Activated naive CD4-positive, alpha-beta T cell treated with Interleukin-2 at 50 U/mL for 16 hours (primary cell): Measurements from ENCODE around the gene EDRF1.

Experiments used
- DNase-seq: peaks from one replicate; pipeline ENCODE4 v3.0.0-alpha.2; 2020

The EDRF1 gene

GRCh38 chr10:125768219-125768855, 48.8 kb downstream of the EDRF1 start:
- no peak for DNase-seq

- DNase-seq: no peak
These were observed 49.7 kb downstream of the EDRF1 start for GRCh38 chr10:125769175-125769574.

DNA sequence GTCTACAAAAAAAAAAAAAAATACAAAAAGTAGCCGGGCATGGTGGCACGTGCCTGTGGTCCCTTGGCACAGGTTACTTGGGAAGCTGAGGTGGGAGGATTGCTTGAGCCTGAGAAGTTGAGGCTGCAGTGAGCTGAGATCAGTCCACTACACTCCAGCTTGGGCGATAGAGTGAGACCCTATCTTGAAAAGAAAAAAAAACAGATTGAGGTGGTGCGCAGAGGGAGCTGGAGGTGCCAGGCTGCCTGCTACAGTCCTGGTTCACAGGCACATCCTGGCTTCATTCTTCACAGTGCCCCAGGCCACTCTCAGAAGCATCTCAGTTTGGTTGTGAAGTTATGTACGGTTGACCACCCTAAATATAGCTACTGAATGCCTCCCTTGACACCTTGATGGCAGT, 51.3 kb downstream of the EDRF1 start:
- DNase-seq: no peak

DNA sequence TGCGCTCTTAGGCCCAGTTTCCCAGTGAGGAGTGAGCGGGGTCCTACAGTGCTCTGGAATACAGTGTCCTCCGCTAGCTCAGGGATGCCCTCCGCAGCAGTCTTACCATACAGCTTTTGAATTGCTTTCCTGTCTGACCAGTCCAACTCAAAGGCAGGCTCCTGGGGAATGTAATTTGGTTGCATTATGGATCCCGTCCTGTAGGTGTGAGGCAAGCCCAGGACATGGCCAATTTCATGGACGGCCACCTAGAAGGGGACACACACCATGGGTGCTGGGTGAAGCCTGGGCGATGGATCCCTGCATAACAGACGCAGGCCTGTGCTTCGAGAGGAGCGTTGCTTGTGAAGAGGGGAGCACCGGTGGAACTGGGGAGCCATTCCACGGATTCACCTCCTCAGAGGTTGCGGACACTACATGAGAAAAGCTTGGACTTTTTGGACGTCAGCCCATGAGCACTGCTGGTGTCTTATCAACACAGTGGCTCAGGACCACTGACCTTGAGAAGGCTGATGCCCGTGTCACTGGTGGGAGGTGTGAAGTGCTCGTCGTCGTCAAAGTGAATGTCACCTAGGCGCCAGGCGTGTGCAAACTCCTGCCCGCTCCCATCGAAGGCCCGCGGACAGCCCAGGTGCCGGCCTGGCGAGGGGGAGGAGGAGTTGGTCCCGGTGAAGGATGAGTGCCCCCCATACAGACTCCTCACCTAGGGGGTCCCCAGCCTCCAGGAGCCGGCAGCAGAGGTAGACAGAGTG, 52.8 kb downstream of the EDRF1 start:
- no peak for DNase-seq

DNA sequence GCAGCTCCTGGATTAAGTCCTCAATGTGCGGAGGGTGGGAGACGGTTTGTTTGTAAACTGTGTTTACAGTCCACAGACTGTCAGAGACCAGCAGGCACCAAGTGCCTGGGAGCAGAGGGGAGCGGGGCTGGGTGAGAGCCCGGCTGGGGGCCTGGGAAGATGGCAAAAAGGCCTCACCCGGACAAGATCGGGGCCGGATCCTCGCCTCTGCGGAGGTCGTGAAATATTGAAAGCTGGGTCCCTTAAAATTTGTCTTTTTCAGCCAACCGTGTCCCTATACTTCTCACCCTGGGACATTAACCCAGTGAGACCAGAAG, 53.3 kb downstream of the EDRF1 start:
- no peak for DNase-seq

DNA sequence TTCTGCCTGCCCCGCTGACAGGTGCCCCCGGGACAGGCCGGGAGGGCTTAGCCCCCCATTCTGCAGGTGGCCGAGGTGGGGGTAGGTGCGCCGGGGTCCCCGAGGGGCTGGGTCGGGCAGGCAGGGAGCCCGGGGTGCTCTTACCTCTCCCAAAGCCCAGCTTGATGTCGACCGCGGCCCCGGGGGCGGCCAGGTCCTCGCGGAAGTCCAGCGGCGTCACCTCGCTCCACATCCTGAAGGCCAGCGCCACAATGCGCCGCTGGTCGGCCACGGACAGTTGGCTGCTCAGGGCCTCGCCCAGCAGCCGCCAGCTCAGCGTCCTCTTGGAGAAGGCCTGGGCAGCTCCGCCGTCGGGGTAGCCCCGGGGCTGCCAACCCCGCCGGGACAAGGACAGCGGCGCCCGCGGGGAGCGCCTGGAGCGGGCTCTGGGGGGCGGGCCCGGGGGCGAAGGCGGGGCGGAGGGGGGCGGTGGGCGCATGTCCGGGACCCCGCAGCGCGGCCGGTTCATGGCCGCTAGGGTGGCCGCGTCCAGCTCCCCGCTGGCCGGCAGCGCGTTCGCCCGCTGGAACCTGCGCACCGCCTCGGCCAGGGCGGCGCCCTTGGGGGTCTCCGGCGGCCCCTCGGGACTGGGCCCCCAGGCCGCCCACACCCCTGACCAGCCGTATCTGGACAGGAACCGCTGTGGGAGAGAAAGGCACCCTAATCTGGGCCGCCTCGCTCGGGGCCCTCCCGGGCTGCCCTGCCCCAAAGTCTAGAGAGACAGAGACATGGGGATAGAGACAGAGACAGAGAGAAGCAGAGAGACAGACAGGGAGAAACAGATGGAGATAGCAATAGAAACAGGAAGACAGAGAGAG, 54.4 kb downstream of the EDRF1 start:
- no peak for DNase-seq

- DNase-seq: no peak
These were observed 55.2 kb downstream of the EDRF1 start for GRCh38 chr10:125774581-125775191.

DNA sequence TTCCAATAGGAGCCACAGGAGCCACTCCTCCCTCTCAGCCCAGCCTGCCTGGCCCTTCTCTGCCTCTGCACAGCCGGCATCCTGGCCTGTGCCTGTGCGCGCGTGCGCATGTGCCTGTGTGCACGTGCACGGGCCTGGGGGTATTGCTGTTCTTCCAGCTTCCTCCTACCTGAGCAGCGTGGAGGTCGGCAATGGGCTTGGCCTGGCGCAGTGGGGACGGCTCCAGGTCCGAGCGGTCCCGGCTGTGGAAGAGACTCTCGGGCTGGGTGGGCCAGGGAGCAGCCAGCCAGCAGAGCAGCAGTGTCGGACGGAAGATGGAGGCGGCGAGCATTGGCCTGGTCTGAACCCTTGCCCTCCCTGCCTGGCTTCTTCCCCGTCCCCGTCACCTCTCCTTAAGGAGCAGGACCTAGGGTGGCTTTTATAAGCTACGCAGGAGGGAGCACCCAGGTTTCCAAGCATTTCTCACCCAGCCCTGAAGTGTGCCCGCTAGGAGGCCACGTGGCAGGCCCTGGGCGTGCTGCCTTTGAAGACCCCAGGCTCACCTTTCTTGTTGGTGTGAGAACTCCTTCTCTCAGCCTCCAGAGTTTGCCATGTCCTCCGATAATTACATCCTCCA, 56.1 kb downstream of the EDRF1 start, which contains the start of gene MMP21:
Gene MMP21, minus strand, starts transcription at position 331 of the 616 bp plus-strand sequence. Its CDS starts 0 bp downstream, at position 331.
- DNase-seq: no peak

GRCh38 chr10:125777806-125778205, 58.3 kb downstream of the EDRF1 start:
- no peak for DNase-seq

GRCh38 chr10:125778556-125778955, 59.0 kb downstream of the EDRF1 start:
- no peak for DNase-seq

DNA sequence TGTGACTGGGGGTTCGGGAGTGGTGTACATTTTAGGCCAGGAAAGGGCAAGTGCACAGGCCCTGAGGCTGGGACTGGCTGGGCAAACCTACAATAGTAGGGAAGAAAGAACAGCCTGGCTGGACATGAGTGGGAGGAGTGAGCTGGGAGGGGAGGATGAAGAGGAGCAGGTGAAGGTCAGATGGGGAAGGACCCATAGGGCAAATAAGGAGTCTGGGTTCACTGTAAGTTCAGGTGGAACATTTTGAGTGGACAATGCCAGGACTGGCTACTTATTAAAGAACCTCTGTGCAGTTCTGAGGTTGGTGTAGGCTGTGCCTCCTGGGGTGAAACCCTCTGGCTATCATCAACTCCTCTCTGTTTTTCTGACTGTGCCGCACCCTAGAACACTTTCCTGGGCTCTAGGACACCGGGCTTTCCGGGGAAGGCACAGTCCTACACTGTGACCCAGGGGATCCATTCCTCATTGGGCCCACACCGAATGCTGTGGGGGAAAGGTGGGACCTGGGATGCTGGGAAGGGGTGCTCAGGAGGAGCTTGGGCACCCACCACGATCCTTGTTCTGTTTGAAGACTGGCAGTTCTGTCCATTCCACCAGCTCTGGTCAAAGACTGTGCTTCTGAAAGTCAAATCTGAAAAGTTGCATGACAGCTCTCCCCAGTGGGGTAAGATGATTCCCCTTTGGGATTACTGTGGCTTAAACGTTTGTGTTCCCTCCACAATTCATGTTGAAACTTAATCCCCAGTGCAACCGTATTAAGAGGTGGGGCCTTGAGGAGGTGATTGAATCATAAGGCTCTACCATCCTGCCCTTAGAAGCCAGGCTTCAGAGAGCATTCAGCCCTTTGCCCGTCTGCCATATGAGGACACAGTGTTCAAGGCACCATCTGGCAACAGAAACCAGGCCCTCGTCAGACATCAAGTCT, 60.2 kb downstream of the EDRF1 start:
- DNase-seq: no peak

DNA sequence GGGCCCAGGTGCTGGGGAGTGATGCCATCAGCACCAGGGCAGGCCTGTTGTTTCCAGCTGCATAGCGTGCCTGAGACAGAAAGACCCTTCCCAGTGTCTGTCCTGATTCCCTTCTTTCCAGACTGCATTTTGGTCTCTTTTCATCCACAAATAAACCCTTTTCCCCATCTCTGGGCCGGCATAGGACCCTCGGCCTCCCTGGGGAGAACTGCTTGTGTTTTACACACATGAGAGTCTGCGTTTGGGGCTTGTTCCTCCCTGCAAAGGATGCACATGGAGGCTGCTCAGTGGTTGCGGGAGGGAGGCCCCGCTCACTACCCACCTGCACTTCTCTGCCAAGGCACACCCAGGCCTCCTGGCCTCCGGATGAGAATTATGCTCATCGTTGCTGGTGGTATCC, 61.9 kb downstream of the EDRF1 start:
- no peak for DNase-seq

DNA sequence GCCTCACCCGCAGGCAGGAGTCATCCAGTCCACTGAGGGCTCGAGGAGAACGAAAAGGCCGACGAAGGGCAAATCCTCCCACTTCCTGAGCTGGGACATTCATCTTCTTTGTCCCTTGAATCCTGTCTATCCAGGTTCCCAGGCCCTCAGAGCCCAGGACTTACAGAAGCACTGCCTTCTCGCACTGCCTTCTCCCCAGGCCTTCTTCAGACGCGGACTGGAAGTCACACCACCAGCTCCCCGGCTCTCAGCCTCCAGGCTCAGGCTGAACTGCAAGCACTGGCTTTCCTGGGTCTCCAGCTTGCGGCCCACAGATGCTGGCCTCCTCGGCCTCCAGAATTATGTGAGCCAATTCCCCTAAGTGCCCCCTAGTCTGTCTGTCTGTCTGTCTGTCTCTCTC, 62.5 kb downstream of the EDRF1 start:
- DNase-seq: no peak

DNA sequence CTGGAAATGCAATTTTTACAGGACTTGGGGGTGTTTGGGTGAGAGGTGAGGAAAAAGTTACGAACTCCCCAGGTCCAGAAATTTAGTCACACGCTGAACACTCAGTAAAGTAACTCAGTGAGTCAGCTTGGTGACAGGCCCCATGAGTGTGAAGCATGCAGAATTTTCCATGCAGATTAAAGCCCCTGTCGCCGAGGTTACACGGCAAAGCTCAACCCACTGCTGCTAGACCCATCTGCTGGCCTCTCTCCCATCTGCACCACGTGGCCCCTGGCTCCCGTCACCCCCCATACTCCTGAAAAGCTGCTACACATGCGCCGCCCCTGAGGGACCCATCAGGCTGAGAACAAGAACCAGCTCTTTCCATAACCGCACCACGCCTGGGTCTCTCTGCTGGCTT, 63.1 kb downstream of the EDRF1 start:
- no peak for DNase-seq

DNA sequence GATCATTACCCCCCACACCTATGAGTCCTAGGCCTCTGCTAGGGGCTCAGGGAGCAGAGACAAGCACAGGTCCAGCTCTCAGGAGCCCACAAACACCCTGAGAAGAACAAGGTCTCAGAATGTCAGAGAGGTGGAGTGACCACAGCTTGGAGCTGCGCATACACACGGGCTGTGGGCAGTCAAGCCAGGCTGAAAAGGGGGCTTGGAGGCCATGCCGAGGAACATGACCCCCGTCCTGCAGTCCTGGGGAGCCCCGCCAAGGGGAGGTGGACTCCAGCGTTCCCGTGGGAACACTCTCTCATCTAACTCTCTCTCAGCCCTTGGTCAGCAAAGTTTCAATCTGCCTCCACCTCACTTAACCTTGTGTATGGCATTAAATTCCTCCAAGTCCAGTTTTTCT, 63.9 kb downstream of the EDRF1 start:
- DNase-seq: no peak

GRCh38 chr10:125783957-125784356, 64.4 kb downstream of the EDRF1 start:
- DNase-seq: no peak

DNA sequence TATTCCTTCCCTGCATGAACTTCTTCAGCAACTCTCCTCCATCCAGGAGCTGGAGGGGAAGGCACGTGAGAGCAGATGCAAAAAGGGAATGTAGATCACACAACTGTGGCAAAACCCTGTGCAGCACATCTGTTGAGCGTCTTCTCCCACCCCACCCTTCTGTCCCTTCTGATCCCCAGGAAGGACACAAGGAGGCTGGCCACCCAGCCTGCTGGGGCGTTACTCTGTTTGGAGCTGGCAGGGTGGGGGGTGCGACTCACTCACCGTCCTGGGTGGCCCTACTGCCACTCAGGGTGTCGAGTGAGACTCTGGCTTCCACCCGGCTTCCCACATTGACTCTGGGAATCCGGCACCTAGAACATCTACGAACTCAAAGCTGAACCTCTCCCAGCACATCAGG, 66.3 kb downstream of the EDRF1 start:
- no peak for DNase-seq

DNA sequence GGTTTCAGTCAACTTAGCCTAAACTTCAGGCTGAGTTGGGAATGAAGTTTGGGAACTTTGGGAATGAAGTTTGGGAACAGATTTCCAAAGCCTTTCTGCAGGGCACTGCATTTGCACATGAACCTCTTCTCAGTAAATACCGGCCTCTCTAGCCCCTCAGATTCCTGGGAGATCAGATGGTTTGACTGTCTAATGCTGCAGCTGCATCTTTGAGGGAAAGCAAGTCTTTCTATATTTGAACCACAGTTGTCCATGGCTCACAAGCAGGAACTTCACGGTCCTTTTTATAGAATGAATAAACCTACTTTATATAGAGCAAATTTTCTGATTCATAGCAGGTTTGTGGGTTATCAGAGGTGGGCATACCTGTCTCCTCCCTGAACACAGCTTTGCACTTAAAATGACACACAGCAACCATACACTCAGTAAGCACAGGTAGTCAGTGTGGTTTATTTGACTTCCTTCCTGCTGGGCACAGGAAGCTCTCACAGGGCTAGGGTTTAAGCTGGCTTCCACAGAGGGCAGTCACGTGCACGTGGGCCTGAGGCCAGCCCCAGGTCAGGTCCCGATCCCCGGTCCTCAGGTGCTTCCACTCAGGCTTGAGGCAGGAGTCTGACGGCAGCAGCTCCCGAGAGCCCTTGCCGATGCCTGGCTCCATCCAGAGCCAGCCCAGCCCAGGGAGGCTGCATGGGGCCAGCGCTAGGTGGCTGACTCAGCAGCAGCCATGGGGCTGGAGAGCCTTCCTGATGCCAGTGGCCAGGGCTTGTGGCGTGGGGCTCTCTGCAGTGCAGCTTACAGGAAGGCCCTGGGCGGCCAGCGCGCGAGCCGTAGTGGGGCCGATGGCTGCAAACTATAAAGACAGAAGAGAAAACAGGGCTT, 68.9 kb downstream of the EDRF1 start:
- no peak for DNase-seq

DNA sequence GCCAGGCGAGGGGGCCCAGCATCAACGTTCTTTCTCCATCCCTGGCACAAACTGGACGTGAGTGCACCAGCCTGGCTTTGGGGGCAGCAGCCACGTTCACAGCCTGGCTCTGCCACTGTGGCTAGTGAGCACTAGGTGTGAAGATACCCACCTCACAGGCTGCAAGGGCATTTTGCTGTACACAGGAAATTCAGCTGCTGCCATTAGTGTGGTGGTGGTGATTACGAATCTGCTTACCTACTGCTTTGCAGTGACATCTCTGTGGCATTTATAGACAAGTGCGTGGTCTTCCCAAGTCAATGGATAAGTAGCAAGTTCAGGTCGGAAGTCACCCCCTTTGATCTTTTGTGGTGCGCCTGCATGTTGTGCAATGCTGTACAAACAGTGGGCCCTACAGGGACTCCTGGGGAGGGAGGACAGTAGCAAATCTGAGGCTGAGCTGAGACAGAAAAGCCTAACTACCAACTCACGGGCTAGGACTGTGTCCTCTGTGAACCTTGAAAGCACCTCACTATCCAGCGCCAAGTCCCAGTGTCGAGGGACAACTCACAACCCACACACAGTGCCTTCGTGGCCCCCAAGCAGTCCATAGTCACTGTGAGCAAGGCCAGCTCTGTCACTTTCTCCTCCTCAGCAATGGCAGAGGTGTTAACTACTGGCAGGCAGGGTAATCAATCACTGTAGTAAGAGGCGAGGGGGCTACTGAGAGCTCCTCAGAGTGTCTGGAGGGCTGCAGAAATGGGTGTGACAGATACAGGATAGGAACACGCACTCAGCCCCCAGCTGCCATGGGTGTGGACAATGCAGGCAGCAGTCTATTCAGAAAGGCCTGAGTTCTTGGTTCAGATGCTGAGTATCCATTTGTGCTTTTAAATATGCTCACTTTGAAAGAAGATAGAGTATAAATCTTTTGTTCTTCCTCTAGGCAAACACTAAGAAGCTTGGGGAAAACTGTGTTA, 73.1 kb downstream of the EDRF1 start:
- no peak for DNase-seq

GRCh38 chr10:125795128-125795527, 75.6 kb downstream of the EDRF1 start:
- DNase-seq: no peak
